ENCODE results near the gene MEIS2. TPM values are rescaled to one million over a fixed set of nuclear protein-coding genes. Genes with fewer than 3 reads are reported as not detected.

Gene MEIS2
- total RNA-seq, 2 experiments from 2014 or later: not detected

DNA sequence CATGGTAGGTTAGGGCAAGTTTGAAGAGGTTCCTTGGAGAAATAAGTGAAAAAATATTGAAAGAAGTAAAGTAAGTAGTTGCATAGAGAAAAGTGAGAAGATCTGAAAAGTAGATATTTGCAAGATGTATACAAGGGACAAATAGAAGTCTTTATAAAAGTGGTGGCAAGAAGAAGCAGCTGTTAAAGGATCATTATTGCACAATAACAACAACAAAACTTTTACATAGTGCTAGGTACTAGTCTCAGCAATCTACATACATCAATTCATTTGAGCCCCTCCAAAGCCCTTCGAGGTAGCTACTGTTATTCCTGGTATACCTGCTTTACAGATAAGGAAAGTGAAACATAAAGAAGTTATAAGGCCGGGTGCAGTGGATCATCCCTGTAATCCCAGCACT lies 239.6 kb downstream of the MEIS2 start:
- ChIA-PET POLR2A (no interaction called here), CTCF (no interaction called here)
- intact Hi-C loops (cut with micrococcal nuclease): no loop called here

DNA sequence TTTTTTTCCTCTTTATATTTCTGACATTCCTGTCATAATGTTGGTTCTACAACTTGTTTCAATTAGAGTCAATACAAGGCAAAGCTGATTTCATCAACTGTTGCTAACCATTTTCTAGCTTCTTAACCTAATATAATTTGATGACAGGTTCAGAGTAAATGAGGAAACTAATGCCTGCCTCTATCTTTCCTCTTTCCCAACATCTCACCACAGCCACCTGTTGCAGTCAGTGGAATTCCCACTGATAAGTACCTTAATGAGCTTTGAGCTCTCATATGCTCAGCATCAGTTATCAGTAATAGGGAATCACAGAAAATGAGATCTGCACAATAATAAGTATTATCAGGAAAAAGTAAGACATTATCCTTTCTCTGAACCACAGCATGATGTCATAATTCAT lies 241.9 kb downstream of the MEIS2 start:
- intact Hi-C loops (cut with micrococcal nuclease): no loop called here
- Mint-ChIP-seq H3K9me3 (no peaks in the 10 kb centered on the region), H3K4me1 (ENCODE audit: low read depth) (no peaks in the 10 kb centered on the region), H3K27me3 (peaks cover 2% of the 10 kb centered on the region), H3K4me3 (no peak overlapping the region), H3K27ac (no peak overlapping the region), H3K36me3 (no peaks in the 10 kb centered on the region)
- CTCF ChIA-PET: no interaction called here
- POLR2A ChIA-PET: no interaction called here
- DNase-seq: no peak

More for the DNA sequence above, 239.6 kb downstream of the MEIS2 start:
- Mint-ChIP-seq H3K4me1 (ENCODE audit: low read depth) (no peaks in the 10 kb centered on the region), H3K4me3 (no peak overlapping the region), H3K36me3 (no peaks in the 10 kb centered on the region), H3K27ac (no peak overlapping the region), H3K9me3 (no peaks in the 10 kb centered on the region), H3K27me3 (peaks cover 2% of the 10 kb centered on the region)
- no peak for DNase-seq

DNA sequence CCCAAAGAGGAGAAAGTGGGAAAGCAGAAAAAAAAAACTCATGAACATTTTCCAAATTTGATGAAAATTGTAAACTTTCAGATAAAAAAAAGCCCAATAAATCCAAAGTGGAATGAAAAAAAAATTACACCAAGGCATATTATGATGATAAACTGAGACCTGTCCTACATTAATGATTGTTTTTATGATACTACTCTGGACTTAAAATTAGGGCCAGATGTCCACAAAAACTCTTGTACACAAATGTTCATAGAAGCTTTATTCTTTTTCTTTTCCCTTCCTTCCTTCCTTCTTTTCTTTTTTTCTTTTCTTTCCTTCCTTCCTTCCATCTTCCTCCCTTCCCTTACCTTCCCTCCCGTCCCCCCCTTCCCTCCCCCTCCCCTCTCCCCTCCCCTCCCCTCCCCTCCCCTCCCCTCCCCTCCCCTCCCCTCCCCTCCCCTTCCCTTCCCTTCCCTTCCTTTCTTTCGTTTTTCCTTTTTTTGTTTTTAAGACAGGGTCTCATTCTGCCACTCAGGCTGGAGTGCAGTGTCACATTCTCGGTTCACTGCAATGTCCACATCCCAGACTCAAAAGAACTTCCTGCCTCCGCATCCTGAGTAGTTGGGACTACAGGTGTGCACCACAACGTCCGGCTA lies 243.9 kb downstream of the MEIS2 start:
- ChIA-PET POLR2A (no interaction called here), CTCF (no interaction called here)

DNA sequence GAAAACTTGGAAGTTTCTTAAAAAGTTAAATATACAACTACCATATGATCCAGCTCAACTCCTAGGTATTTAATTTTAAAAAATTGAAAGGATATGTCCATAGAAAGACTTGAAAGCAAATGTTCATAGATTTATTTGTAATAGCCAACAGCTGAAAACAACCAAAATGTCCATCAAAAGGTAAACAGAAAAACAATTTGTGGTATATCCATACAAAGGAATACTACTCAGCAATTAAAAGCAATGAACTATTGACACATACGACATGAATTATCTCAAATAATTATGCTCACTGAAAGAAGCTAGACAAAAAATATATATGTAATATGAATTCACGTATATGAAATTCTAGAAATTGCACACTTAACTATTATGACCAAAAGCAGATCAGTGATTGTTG lies 249.5 kb downstream of the MEIS2 start:
- ChIA-PET CTCF (interaction anchor here (0.6 kb wide), 1 partner anchor 119 kb away, joined by 3 read pairs; no protein-coding TSS in a partner anchor), POLR2A (no interaction called here)
- H3K4me3 Mint-ChIP-seq: no peak overlapping the region
- no peaks in the 10 kb centered on the region for H3K4me1 Mint-ChIP-seq (ENCODE audit: low read depth)
- peaks cover 4% of the 10 kb centered on the region for H3K27me3 Mint-ChIP-seq
- H3K9me3 Mint-ChIP-seq: no peaks in the 10 kb centered on the region
- H3K36me3 Mint-ChIP-seq: no peaks in the 10 kb centered on the region
- intact Hi-C loops (cut with micrococcal nuclease): no loop called here
- no peak overlapping the region for H3K27ac Mint-ChIP-seq
- DNase-seq: no peak

More for the DNA sequence above, 243.9 kb downstream of the MEIS2 start:
- Mint-ChIP-seq H3K9me3 (no peaks in the 10 kb centered on the region), H3K4me1 (ENCODE audit: low read depth) (no peaks in the 10 kb centered on the region), H3K27me3 (peaks cover 4% of the 10 kb centered on the region), H3K36me3 (no peaks in the 10 kb centered on the region), H3K4me3 (no peak overlapping the region), H3K27ac (no peak overlapping the region)
- no peak for DNase-seq
- intact Hi-C loops (cut with micrococcal nuclease): no loop called here

DNA sequence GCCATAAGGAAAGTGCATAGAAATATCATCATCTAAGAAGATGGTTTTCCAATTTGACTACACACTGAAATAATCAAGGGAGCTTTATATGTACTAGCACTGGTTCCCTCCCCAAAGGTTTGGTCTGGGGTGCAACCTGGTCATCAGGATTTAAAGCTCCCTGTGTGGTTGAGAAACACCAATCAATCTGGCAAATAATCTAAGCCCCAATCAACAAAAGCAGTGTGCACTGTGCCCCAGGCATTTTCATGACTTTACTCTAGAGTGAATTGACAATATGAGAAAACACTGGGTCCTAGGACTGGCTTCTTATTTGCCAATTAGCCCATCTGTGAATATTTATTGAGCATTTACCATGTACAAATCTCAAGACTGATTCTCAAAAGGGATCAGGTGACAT lies 255.1 kb downstream of the MEIS2 start:
- Mint-ChIP-seq H3K36me3 (no peaks in the 10 kb centered on the region), H3K4me3 (no peak overlapping the region), H3K27ac (no peak overlapping the region), H3K4me1 (ENCODE audit: low read depth) (no peaks in the 10 kb centered on the region), H3K9me3 (no peaks in the 10 kb centered on the region), H3K27me3 (peaks cover 4% of the 10 kb centered on the region)
- ChIA-PET CTCF (no interaction called here), POLR2A (no interaction called here)
- intact Hi-C loops (cut with micrococcal nuclease): no loop called here
- no peak for DNase-seq

DNA sequence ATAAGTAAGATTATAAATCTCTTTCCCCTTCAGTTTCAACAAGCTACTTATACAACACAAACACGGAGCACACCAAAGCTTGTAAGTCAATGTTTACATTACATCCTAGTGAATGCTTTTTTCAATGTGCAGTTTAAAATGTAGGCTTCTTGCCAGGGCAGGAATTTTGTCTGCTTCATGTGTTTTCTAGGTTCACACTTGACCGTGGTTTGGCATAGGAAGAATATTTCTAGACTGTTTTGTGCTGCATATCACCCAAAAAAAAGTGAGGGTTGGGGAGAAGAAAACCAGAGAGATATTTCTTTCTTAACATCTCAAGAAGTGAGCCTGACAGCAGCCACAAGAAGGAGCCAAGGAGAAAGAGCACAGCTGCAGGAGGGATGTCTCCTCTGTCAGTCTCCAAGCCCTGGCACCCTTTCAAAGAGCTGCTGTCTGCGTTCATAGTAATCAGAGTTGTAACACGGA lies 255.8 kb downstream of the MEIS2 start:
- no peak for DNase-seq
- CTCF ChIA-PET: interaction anchor here (1.2 kb wide), 1 partner anchor 145 kb away, joined by 3 read pairs; no protein-coding TSS in a partner anchor
- intact Hi-C loops (cut with micrococcal nuclease): no loop called here
- POLR2A ChIA-PET: no interaction called here
- no peak overlapping the region for H3K27ac Mint-ChIP-seq
- H3K4me3 Mint-ChIP-seq: no peak overlapping the region
- no peaks in the 10 kb centered on the region for H3K4me1 Mint-ChIP-seq (ENCODE audit: low read depth)
- H3K9me3 Mint-ChIP-seq: no peaks in the 10 kb centered on the region
- H3K36me3 Mint-ChIP-seq: no peaks in the 10 kb centered on the region
- peaks cover 4% of the 10 kb centered on the region for H3K27me3 Mint-ChIP-seq

DNA sequence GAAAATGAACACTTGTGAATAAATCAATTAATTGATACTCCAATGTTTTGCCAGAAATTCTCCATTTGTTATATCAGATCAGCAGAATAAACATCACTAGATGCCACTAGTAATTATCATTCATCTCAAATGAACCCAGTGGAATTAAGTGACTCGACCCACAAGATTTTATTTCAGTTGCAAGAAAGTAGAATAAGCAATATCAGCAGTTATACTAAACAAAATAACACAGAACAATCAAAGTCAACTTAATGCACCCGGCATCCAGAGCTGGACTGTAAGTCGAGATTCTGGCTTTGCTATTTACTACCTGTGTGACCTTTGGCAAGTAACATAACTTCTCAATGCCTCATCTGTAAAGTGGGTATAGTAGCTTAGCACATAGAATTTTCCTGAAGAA lies 256.5 kb downstream of the MEIS2 start:
- H3K36me3 Mint-ChIP-seq: no peaks in the 10 kb centered on the region
- no peaks in the 10 kb centered on the region for H3K9me3 Mint-ChIP-seq
- peaks cover 2% of the 10 kb centered on the region for H3K27me3 Mint-ChIP-seq
- no peak overlapping the region for H3K27ac Mint-ChIP-seq
- ChIA-PET CTCF (interaction anchor here (1.2 kb wide), 1 partner anchor 146 kb away, joined by 3 read pairs; no protein-coding TSS in a partner anchor), POLR2A (no interaction called here)
- no peak for DNase-seq
- H3K4me1 Mint-ChIP-seq (ENCODE audit: low read depth): no peaks in the 10 kb centered on the region
- intact Hi-C loops (cut with micrococcal nuclease): no loop called here
- H3K4me3 Mint-ChIP-seq: no peak overlapping the region

DNA sequence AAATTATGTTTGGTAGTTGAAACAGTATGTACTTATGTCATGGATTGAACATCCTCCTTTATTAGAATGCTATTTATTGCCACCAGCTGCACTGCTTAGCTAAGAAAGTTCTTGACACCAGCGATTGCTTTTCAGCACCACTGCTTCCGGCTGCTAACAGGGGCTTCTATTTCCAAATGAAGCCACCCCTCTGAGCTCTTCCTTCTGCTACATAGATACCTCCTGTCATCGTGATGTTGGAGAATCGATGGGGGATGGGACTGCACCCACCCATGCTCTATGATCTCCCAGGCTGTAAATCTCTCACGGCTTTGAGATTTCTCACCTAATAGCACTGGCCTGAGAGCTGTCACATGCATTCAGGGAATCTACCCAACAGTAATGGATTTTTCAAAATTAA lies 259.2 kb downstream of the MEIS2 start:
- Mint-ChIP-seq H3K9me3 (no peaks in the 10 kb centered on the region), H3K27ac (no peak overlapping the region), H3K4me3 (no peak overlapping the region), H3K36me3 (no peaks in the 10 kb centered on the region), H3K27me3 (peaks cover 2% of the 10 kb centered on the region), H3K4me1 (ENCODE audit: low read depth) (no peaks in the 10 kb centered on the region)
- POLR2A ChIA-PET: no interaction called here
- intact Hi-C loops (cut with micrococcal nuclease): no loop called here
- no peak for DNase-seq
- CTCF ChIA-PET: no interaction called here

Small RNA genes within 50 kb of the gene (microRNA-seq; reads per million reads assigned to microRNA genes)
- gene MIR8063 (ENCODE audit: borderline microRNAs expressed, borderline number of aligned reads, borderline replicate concordance): not detected

Data from activated CD4-positive, alpha-beta memory T cell treated with anti-CD3 and anti-CD28 coated beads for 36 hours (primary cell).